H1 (cell line): ENCODE measurements around the gene ASTN2. TPM values are rescaled to one million over a fixed set of nuclear protein-coding genes. Genes with fewer than 3 reads are reported as not detected.

ENCODE experiments used
- CTCF ChIA-PET: fragments of 300-600 bp; sonication (Branson Sonifier 250); formaldehyde crosslinking; loops from one replicate; lab custom pipeline; 2021; ENCODE audit not compliant: partially characterized antibody; lab: Charles Lee
- POLR2A ChIA-PET: fragments of 300-600 bp; sonication (Branson Sonifier 250); formaldehyde crosslinking; loops from one replicate; lab custom pipeline; 2021; ENCODE audit warnings: inconsistent platforms; ENCODE audit not compliant: partially characterized antibody; lab: Charles Lee
- DNase-seq, 2 experiments: peaks; one replicate each; pipeline versions ENCODE4 v3.0.0 to v3.0.0-alpha.2; 2010 to 2022; ENCODE audit warnings: low spot score in 2 of 2, low read depth in 1 of 2, mixed read lengths in 1 of 2
- FAIRE-seq: peaks from 2 replicates; lab custom pipeline; 2011; peaks lifted over from hg19 to GRCh38; lab: Jason Lieb, UNC
- H2AFZ ChIP-seq: 2 replicates; pipeline ENCODE4 v1.8.1; 2012; ENCODE audit warnings: low read length, inconsistent platforms
- H2AK5ac ChIP-seq: 2 replicates; pipeline ENCODE4 v1.6.1; 2013; ENCODE audit warnings: low read depth, low read length
- H2BK120ac ChIP-seq: replicated peaks from 2 replicates; pipeline ENCODE3; 2013; ENCODE audit warnings: low read depth, low read length, inconsistent platforms
- H2BK12ac ChIP-seq: 2 replicates; pipeline ENCODE4 v1.6.1; 2013; ENCODE audit warnings: low read depth, low read length
- H2BK15ac ChIP-seq: 2 replicates; pipeline ENCODE4 v1.6.1; 2013; ENCODE audit warnings: low read length
- H2BK20ac ChIP-seq: 2 replicates; pipeline ENCODE4 v1.6.1; 2013; ENCODE audit warnings: low read length
- H2BK5ac ChIP-seq: 2 replicates; pipeline ENCODE4 v1.6.1; 2013; ENCODE audit warnings: low read depth, low read length
- H3K14ac ChIP-seq: 2 replicates; pipeline ENCODE4 v1.6.1; 2013; ENCODE audit warnings: inconsistent platforms; ENCODE audit not compliant: insufficient read length
- H3K18ac ChIP-seq: 2 replicates; pipeline ENCODE4 v1.6.1; 2013; ENCODE audit warnings: low read length; ENCODE audit errors: extremely low read depth
- H3K23ac ChIP-seq: 2 replicates; pipeline ENCODE4 v1.6.1; 2013; ENCODE audit warnings: inconsistent platforms; ENCODE audit not compliant: insufficient read length
- H3K23me2 ChIP-seq: 2 replicates; pipeline ENCODE4 v1.6.1; 2013; ENCODE audit warnings: low read depth, low read length
- H3K27ac ChIP-seq: 2 replicates; pipeline ENCODE4 v1.6.1; 2011; ENCODE audit warnings: low read depth, low read length, inconsistent platforms
- H3K27me3 ChIP-seq, 4 experiments: replicated peaks in 1 of 4; 1 replicate in 1 of 4; 2 replicates in 3 of 4; pipeline versions ENCODE4 v1.6.1 to v1.8.1; 2011 to 2013; ENCODE audit warnings: low read length in 3 of 4, mild to moderate bottlenecking in 3 of 4, inconsistent platforms in 2 of 4, mixed read lengths in 2 of 4, moderate library complexity in 1 of 4; ENCODE audit not compliant: control insufficient read depth in 3 of 4, insufficient read depth in 3 of 4; ENCODE audit errors: extremely low read depth in 1 of 4
- H3K36me3 ChIP-seq, 4 experiments: 2 replicates each; pipeline versions ENCODE4 v1.6.1 to v1.8.1; 2011 to 2013; ENCODE audit warnings: mild to moderate bottlenecking in 4 of 4, low read length in 3 of 4, moderate library complexity in 2 of 4, control low read depth in 1 of 4, inconsistent platforms in 1 of 4; ENCODE audit not compliant: insufficient read depth in 4 of 4, control insufficient read depth in 2 of 4
- H3K4ac ChIP-seq: replicated peaks from 2 replicates; pipeline ENCODE3; 2013; ENCODE audit warnings: low read length, low read depth, mixed read lengths, inconsistent platforms; ENCODE audit not compliant: insufficient read length
- H3K4me1 ChIP-seq, 4 experiments: replicated peaks in 1 of 4; 1 replicate in 1 of 4; 2 replicates in 3 of 4; pipeline versions ENCODE4 v1.6.1 to v1.8.1; 2011 to 2013; ENCODE audit warnings: low read length in 3 of 4, inconsistent platforms in 2 of 4, mixed read lengths in 1 of 4; ENCODE audit not compliant: insufficient read depth in 4 of 4, control insufficient read depth in 3 of 4
- H3K4me2 ChIP-seq, 2 experiments: 2 replicates each; pipeline versions ENCODE4 v1.6.1 to v1.8.1; 2011 to 2013; ENCODE audit warnings: low read depth in 2 of 2, low read length in 2 of 2, control low read depth in 1 of 2, inconsistent platforms in 1 of 2, mild to moderate bottlenecking in 1 of 2; ENCODE audit not compliant: insufficient read depth in 1 of 2
- H3K4me3 ChIP-seq, 4 experiments: fragments of 200-600, 300-600 bp in 1 of 4; sonication (generic), shearing (Covaris generic), sonication (Bioruptor Twin) in 1 of 4; 2 replicates each; pipeline versions ENCODE4 v1.5.1 to v1.8.1; 2011 to 2016; ENCODE audit warnings: low read length in 4 of 4, low read depth in 3 of 4, control low read depth in 2 of 4, inconsistent platforms in 2 of 4, mild to moderate bottlenecking in 2 of 4, mixed read lengths in 1 of 4, moderate library complexity in 1 of 4; ENCODE audit not compliant: insufficient read depth in 2 of 4; ENCODE audit errors: extremely low read depth in 1 of 4
- H3K56ac ChIP-seq: replicated peaks from 2 replicates; pipeline ENCODE3; 2013; ENCODE audit warnings: low read depth, mild to moderate bottlenecking, mixed read lengths, low read length, inconsistent platforms; ENCODE audit not compliant: insufficient read length
- H3K79me1 ChIP-seq: 2 replicates; pipeline ENCODE4 v1.6.1; 2013; ENCODE audit warnings: low read depth, low read length, control low read depth
- H3K79me2 ChIP-seq, 2 experiments: 2 replicates each; pipeline versions ENCODE4 v1.6.1 to v1.8.1; 2012 to 2013; ENCODE audit warnings: low read length in 2 of 2, mild to moderate bottlenecking in 2 of 2, inconsistent platforms in 1 of 2; ENCODE audit not compliant: insufficient read depth in 2 of 2, control insufficient read depth in 1 of 2
- H3K9ac ChIP-seq, 4 experiments: replicated peaks in 1 of 4; 1 replicate in 1 of 4; 2 replicates in 3 of 4; pipeline versions ENCODE4 v1.6.1 to v1.8.1; 2011 to 2013; ENCODE audit warnings: low read depth in 3 of 4, low read length in 3 of 4, control low read depth in 2 of 4, mild to moderate bottlenecking in 2 of 4, moderate library complexity in 2 of 4, inconsistent platforms in 1 of 4; ENCODE audit errors: extremely low read depth in 1 of 4
- H3K9me3 ChIP-seq, 2 experiments: 2 replicates each; pipeline versions ENCODE4 v1.6.1 to v1.8.1; 2012 to 2013; ENCODE audit warnings: mild to moderate bottlenecking in 2 of 2, moderate library complexity in 2 of 2, control low read depth in 1 of 2, inconsistent platforms in 1 of 2, low read depth in 1 of 2, low read length in 1 of 2, mixed read lengths in 1 of 2; ENCODE audit not compliant: insufficient read depth in 2 of 2
- H4K20me1 ChIP-seq, 2 experiments: replicated peaks in 1 of 2; 2 replicates each; pipeline versions ENCODE3 to v1.8.1; 2011 to 2013; ENCODE audit warnings: inconsistent platforms in 2 of 2, low read length in 2 of 2, mild to moderate bottlenecking in 1 of 2; ENCODE audit not compliant: insufficient read depth in 2 of 2, control insufficient read depth in 1 of 2
- H4K5ac ChIP-seq: 2 replicates; pipeline ENCODE4 v1.6.1; 2013; ENCODE audit warnings: low read length, low read depth, mixed read lengths, inconsistent platforms; ENCODE audit not compliant: insufficient read length
- H4K8ac ChIP-seq: 2 replicates; pipeline ENCODE4 v1.8.0; 2013; ENCODE audit warnings: mild to moderate bottlenecking, moderate library complexity, low read length, inconsistent platforms; ENCODE audit not compliant: insufficient read depth; ENCODE audit errors: extremely low read depth
- H4K91ac ChIP-seq: replicated peaks from 2 replicates; pipeline ENCODE3; 2013; ENCODE audit warnings: low read length, mixed read lengths, inconsistent platforms; ENCODE audit not compliant: insufficient read length
- CEBPB ChIP-seq: IDR thresholded peaks from 2 replicates; pipeline ENCODE4 v1.6.1; 2012; ENCODE audit warnings: low read depth, low read length
- CTBP2 ChIP-seq: IDR thresholded peaks from 2 replicates; pipeline ENCODE4 v1.7.0; 2011; ENCODE audit warnings: borderline replicate concordance, mild to moderate bottlenecking, moderate library complexity, mixed read lengths, low read length; ENCODE audit not compliant: insufficient read depth, insufficient read length
- JUND ChIP-seq: IDR thresholded peaks from 2 replicates; pipeline ENCODE4 v1.6.1; 2011; ENCODE audit warnings: mild to moderate bottlenecking, improper control_type of control experiment, low read length
- MAFK ChIP-seq: IDR thresholded peaks from 2 replicates; pipeline ENCODE4 v1.6.1; 2012; ENCODE audit warnings: low read depth, mild to moderate bottlenecking, improper control_type of control experiment, low read length
- PHF8 ChIP-seq: fragments of 200-600 bp; sonication (generic); conservative IDR thresholded peaks from 2 replicates; pipeline ENCODE4 v1.7.1; 2012; ENCODE audit warnings: low read depth, mild to moderate bottlenecking, inconsistent platforms, low read length, moderate library complexity
- RXRA ChIP-seq: IDR thresholded peaks from 2 replicates; pipeline ENCODE4 v1.6.1; 2011; ENCODE audit warnings: low read depth, mild to moderate bottlenecking, low read length, moderate library complexity; ENCODE audit not compliant: insufficient read depth
- SIN3A ChIP-seq, 2 experiments: IDR thresholded peaks in 1 of 2; conservative IDR thresholded peaks in 1 of 2; 2 replicates each; pipeline ENCODE4 v1.6.1; 2011 to 2012; ENCODE audit warnings: low read length in 2 of 2, improper control_type of control experiment in 1 of 2, low read depth in 1 of 2, mild to moderate bottlenecking in 1 of 2
- SP2 ChIP-seq: IDR thresholded peaks from 2 replicates; pipeline ENCODE4 v1.6.1; 2012; ENCODE audit warnings: mild to moderate bottlenecking, low read length, inconsistent platforms
- TAF7 ChIP-seq: optimal IDR thresholded peaks from 2 replicates; pipeline ENCODE3; 2011; ENCODE audit warnings: low read depth, mild to moderate bottlenecking, inconsistent platforms, low read length, moderate library complexity, borderline replicate concordance
- TBP ChIP-seq: IDR thresholded peaks from 2 replicates; pipeline ENCODE4 v1.6.1; 2011; ENCODE audit warnings: low read depth, low read length, improper control_type of control experiment
- ZNF274 ChIP-seq: IDR thresholded peaks from 2 replicates; pipeline ENCODE4 v1.7.0; 2012; ENCODE audit warnings: low read length, borderline replicate concordance; ENCODE audit errors: extremely low read depth
- polyA plus RNA-seq, 7 experiments: library from polyadenylated mRNA; depleted of rRNA in 3 of 7; stranded (reverse) in 5 of 7; unstranded in 2 of 7; fragments of >200 nt in 5 of 7; fragments of 200-250 nt in 2 of 7; gene quantifications; 1 replicate in 5 of 7; 2 replicates in 1 of 7; 4 replicates in 1 of 7; pipeline versions ENCODE4 v1.2.1 to v1.2.3, GENCODE V29; 2011 to 2013; ENCODE audit warnings: missing spikeins in 2 of 7, mixed read lengths in 2 of 7
- total RNA-seq: library from RNA; stranded (reverse); fragmentation: NEBNext Ultra II Directional; extraction: Animal tissue kit (Norgen Biotek cat#: 25700); gene quantifications from 2 replicates; pipeline ENCODE4 v1.2.1, GENCODE V29; 2021
- TF ChIP-seq, protein P1 (sequence below): IDR thresholded peaks from 2 replicates; pipeline ENCODE4 v1.6.1; 2012; ENCODE audit warnings: low read length, inconsistent platforms

ASTN2 gene
- total and polyA plus RNA-seq, 2 of the 8 experiments (the other 6 are each of a cell fraction or from before 2014, with no cell fraction given): 8.2 to 13.7 TPM

DNA sequence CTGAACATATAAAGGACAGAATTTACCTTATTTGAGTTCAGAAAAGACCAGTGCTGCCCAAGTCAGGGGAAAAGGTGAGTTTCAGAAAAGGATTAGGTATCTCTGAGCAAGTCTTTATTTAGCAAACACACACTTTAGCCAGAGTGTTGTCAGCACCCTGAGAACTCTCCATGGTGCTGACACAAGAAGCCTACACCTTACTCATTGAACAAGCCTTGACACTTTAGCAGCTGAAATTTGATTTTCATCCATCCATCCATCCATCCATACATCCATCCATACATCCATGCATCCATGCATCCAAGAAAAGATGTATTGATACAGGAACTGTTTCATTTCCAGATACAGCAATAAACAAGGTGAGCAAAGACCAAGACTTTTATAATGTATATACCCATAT, 416.6 kb downstream of the ASTN2 start:
- H4K8ac ChIP-seq: no peak overlapping the region
- no peak overlapping the region for H2BK15ac ChIP-seq
- H4K20me1 ChIP-seq: no peaks in the 10 kb centered on the region
- no peak overlapping the region for H3K23ac ChIP-seq
- H3K4me3 ChIP-seq: no peak overlapping the region
- CTCF ChIA-PET: interaction anchor here (1.6 kb wide), 1 partner anchor 10 kb away, joined by 3 read pairs; no protein-coding TSS in a partner anchor
- H4K91ac ChIP-seq: no peak overlapping the region
- DNase-seq (no peak), FAIRE-seq (peak; percentile 84)
- no peak overlapping the region for H2BK20ac ChIP-seq
- no peak overlapping the region for H3K56ac ChIP-seq
- H2BK12ac ChIP-seq: no peak overlapping the region
- POLR2A ChIA-PET: no interaction called here
- no peak overlapping the region for H2BK120ac ChIP-seq
- H3K79me2 ChIP-seq: no peaks in the 10 kb centered on the region
- no peak overlapping the region for H4K5ac ChIP-seq
- H3K9me3 ChIP-seq: no peaks in the 10 kb centered on the region
- H3K27me3 ChIP-seq: no peaks in the 10 kb centered on the region
- H3K4me2 ChIP-seq: no peak overlapping the region
- H3K9ac ChIP-seq: no peak overlapping the region
- no peak overlapping the region for H2AFZ ChIP-seq
- no peak overlapping the region for H2BK5ac ChIP-seq
- H3K27ac ChIP-seq: no peak overlapping the region
- no peak overlapping the region for H3K14ac ChIP-seq
- no peak for TF ChIP-seq CEBPB
- no peak for TF ChIP-seq JUND
- no peak for TF ChIP-seq SIN3A (conservative IDR thresholded peaks at IDR 0.05 in 1 of 2, IDR thresholded peaks at IDR 0.05 in 1 of 2; ENCODE audit: low read depth in 1 of 2, low read length in 2 of 2)
- TF ChIP-seq MAFK: no peak
- no peak for TF ChIP-seq SP2
- TF ChIP-seq TAF7: no peak
- TF ChIP-seq PHF8: no peak
- TF ChIP-seq, protein P1, sequence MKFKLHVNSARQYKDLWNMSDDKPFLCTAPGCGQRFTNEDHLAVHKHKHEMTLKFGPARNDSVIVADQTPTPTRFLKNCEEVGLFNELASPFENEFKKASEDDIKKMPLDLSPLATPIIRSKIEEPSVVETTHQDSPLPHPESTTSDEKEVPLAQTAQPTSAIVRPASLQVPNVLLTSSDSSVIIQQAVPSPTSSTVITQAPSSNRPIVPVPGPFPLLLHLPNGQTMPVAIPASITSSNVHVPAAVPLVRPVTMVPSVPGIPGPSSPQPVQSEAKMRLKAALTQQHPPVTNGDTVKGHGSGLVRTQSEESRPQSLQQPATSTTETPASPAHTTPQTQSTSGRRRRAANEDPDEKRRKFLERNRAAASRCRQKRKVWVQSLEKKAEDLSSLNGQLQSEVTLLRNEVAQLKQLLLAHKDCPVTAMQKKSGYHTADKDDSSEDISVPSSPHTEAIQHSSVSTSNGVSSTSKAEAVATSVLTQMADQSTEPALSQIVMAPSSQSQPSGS: no peak
- no peak for TF ChIP-seq RXRA
- no peak for TF ChIP-seq ZNF274
- TF ChIP-seq CTBP2: no peak
- TF ChIP-seq TBP: no peak
- no peaks in the 10 kb centered on the region for H3K79me1 ChIP-seq
- no peaks in the 10 kb centered on the region for H3K36me3 ChIP-seq
- H3K4ac ChIP-seq: no peak overlapping the region
- H3K23me2 ChIP-seq: no peaks in the 10 kb centered on the region
- no peaks in the 10 kb centered on the region for H3K4me1 ChIP-seq
- H3K18ac ChIP-seq: no peak overlapping the region
- no peak overlapping the region for H2AK5ac ChIP-seq
